ENCODE measurements around the gene RBFOX1. TPM values are rescaled to one million over a fixed set of nuclear protein-coding genes. Genes with fewer than 3 reads are reported as not detected.

RBFOX1 gene
- total RNA-seq, 2 donors from 2014 or later, result 46.5 to 58.1 TPM

DNA sequence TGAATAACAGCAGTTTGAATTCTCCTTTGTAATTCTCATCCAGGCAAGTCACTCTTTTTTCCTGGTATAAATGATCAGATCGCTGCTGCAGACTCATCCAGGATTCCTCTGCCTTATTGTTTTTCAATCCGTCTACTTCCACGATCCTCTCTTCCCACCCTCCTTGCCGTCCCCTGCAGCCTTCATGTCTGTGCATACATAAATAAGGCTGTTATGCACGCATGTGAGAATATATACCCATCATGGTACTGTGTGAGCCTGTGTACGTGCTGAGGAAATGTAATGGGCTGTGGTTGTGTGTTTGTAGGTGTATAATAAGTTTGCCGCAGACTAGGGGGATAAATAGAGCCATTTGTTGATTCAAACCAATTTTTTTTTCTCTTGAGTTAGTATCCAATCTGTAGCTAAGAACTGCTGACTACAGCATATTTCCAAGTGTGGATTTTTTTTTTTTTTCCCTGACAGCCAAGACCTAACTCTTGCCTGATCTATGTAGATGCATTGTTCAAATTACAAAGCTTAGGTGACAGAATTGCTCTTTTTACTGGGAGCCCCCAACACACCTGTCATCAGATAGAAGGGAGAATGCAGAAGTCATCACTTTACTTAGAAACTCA is 62.2 kb downstream of the RBFOX1 start:
- ATAC-seq, result no peak
- intact Hi-C loops (cut with DNase I), result no loop called here
- no peak for DNase-seq

DNA sequence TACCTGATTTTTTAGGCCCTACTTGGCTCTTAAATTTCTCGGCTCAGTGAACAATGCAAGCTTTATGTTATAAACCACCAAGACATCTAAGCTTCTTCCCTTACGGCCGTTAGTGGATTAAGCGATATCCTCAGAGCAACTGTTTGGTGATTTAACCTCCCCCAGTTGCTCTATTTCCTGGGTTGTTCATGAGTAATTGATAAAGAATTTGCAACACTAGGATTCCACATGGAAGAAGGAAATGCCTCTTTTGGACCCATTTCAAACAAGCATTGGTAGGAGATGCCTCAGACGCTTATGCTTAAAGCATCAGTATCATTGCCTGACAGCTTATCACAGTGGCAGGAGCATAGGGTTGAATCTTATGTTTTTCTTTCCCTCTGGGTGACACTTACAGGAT is 65.3 kb downstream of the RBFOX1 start:
- ATAC-seq (peak in 1 of 2 donors; percentile 67), DNase-seq (no peak)
- intact Hi-C loops (cut with DNase I), result no loop called here

DNA sequence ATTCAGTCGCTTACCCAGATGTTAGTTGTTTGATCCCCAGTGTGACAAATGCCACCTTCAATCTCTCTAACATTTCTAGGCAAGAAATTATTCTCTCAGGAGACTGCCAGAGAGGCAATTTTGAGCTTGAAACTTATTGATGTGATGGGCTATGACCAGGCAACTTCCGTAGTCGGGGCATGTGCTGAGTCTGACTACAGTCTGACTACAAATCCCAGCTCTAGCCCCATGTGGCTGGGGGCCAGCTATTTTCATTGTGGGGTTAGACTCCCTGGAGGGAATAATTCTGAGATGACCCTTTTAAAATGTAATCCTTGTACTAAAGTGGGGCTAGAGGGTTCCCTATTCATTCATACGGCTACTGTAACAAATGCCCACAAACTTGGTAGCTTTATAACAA is 65.9 kb downstream of the RBFOX1 start:
- no peak for ATAC-seq
- intact Hi-C loops (cut with DNase I), result no loop called here
- DNase-seq, result no peak

DNA sequence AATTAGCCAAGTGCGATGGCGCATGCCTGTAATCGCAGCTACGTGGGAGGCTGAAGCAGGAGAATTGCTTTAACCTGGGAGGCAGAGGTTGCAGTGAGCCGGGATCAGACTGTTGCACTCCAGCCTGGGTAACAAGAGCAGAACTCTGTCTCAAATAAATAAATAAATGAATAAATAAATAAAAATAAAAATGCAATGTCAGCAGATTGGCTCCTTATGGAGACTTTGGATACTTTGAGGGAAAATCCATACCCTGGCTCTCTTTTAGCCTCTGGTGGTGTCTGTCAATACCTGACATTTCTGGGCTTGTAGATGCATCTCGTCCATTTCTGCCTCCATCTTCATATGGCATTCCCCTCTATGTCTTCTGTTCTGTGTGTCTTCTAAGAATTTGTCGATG is 66.7 kb downstream of the RBFOX1 start:
- ATAC-seq, result no peak
- DNase-seq, result no peak
- intact Hi-C loops (cut with DNase I), result no loop called here

DNA sequence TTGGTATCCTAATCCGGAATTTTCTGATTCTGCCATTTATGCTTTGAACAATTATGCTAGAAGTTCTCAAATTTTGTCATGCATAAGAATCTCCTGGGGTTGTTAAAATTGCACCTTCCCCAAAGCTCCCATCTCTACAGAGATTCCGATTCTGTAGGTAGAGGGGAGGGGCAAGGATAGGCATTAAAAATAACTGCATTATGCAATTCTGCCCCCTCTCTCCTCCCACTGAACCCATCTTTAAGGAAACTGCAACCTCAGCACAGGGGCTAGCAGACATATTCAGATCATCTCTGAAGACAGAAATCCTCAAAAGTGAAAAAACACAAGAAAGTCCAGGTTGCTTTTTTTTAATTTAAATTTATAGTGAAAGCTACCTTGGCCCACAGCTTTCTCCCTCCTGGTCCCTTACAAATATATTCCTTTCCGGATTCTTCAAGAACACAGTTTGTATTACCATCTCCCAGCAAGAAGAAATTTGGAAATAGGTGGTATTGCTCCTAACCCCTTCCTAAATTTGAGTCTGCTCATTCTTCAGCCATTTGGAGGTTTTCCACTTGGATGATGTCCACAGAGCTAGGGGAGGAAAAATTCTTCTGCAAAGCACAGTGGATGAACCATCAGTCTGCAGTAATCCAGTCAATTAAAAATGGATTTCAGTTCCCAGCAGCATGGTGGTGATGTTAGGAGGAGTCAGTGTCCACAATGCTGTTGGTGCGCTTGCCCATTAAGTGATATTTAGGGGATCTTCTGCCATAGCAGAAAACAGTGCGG is 67.7 kb downstream of the RBFOX1 start:
- ATAC-seq (no peak), DNase-seq (no peak)
- intact Hi-C loops (cut with DNase I), result no loop called here

DNA sequence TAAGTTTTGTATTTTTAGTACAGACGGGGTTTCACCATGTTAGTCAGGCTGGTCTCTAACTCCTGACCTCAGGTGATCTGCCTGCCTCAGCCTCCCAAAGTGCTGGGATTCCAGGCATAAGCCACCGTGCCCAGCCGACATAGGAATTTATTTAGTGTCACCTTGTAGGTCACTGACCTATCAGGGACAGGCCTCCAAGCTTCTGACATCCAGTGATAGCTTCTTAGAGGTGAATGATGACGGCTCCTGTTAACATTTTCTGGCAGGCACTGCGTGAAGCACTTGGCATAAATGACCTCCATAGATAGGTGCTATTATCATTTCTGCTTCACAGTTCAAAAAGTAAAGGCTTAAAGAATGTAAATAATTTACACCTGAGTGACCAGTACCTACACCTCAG is 71.6 kb downstream of the RBFOX1 start:
- peak in 1 of 2 donors; percentile 33 for ATAC-seq
- intact Hi-C loops (cut with DNase I), result no loop called here

DNA sequence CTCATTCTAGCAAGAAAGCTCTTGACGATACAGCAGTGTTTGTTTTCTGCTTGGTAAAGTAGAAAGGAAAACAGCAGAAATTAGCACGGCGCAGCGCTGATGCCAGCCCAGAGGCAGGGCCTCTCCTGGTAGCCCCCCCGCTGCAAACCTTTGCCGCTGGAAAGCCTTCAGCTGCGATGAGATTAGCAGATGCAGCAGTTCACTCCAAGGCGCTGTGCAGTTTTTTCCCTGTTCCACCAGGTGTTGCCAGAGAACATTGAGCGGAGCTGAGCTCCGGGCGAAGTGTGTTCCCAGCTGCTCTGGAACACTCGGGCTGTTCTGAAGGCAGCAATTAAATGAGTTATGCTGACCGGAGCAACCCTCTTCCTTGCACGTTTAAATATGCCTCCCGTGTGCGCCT is 72.5 kb downstream of the RBFOX1 start:
- peak; percentile 89 to 95 for ATAC-seq
- intact Hi-C loops (cut with DNase I), result no loop called here
- peak; percentile 36 for DNase-seq

More for the DNA sequence above, 71.6 kb downstream of the RBFOX1 start:
- DNase-seq, result no peak

DNA sequence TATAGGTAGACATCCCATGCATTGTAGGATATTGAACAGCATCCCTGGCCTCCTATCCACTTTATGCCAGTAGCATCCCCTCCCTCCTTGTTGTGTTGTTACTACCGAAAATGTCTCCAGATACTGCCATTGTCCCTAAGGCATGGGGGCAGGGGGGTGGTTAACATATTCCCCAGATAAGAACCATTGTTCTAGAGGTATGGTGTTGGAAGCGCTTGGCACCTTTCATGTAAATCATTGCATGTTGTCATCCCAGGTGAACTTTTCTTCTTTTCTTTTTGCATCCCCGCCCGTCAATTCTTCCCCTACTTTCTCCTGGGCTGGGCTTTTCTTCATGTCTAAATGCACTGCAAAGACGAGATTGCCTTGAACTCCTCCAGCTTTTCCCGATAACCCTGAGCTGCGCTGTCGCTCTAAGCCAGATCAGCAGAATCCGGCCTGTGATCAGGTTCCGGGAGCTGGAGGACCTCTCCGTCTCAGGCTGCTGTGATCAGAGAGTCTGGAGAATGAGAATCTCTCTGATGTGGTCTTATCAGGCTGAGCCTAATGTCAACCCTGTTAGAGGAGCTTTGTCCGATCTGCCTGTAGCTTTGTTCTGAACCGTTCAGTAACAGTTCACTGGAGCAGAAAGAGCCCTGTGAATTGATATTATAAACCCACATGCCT is 76.2 kb downstream of the RBFOX1 start:
- ATAC-seq (no peak), DNase-seq (no peak)
- intact Hi-C loops (cut with DNase I), result no loop called here

DNA sequence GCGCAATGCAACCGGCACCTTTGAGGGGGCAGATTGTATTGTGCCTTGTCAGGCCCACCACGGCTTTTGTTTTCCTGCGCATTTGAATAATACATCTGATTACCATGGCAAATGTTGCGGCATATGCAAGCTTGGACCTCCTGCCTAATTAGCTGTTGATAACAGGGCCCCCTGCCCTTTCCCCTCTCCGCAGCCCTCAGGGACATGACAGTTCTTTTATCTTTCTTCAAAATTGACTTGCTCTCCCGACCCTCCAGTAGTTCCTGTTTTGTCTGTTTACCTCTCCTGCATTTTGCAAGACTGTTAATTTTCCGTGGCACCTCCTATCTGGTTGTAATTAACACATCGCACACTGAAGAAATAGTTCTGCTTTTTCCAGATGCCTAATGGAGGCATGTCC is 86.8 kb downstream of the RBFOX1 start:
- DNase-seq (no peak), ATAC-seq (no peak)
- intact Hi-C loops (cut with DNase I), result no loop called here

DNA sequence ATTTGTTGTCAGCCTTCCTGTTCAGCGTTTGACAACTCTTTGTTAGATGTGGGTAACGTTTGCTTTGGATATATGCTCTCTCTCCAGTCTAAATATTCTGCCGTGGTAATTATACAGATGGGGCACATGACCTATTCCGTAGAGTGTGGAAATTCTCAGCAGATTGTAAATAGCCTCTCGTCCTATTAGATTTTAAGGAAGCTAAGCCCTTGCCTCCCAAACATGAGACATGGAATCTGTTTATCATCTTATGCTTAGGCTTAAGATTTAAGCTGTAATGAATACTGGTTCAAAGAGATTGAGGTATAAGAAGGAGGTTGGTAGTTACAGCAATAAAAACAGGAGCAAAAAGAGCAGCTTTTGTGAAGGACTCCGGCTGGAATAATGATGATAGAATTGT is 87.4 kb downstream of the RBFOX1 start:
- intact Hi-C loops (cut with DNase I), result no loop called here
- ATAC-seq, result no peak
- DNase-seq, result no peak

DNA sequence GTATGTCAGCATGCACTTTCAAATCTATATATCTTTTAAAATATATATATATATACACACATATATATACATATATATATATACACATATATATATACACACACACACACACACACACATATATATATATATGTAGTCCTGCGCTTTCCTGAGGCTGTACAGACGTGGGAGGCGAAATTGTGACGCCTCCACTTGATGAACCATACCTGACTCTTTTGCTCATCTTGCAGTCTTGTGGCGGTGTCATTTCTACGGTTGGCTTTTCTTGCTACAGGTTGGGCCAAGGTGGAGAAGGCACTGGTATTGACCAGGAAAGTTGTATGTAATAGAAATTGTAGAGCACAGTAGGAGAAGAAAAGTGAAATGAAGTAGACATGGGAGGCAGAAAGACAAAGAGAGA is 88.2 kb downstream of the RBFOX1 start:
- no peak for ATAC-seq
- DNase-seq, result no peak
- intact Hi-C loops (cut with DNase I), result no loop called here

DNA sequence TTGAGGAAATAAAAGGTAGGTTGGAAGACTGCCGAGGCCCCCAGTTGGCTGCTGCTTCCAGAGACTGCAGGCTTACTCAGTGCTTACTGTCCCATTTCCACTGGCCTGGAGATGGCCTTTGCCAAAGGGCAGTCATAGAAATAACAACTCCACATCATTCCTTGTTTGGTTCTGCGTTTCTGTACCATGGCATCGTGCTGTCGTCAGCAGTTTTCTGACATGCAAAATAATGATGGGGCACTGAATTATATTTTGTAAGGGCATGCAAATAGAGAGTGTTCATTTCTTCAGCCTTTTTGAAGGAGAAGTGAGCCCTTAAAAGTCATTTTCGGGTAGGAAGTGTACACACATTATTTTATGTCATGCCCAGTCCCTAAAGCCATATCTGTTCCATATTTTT is 88.9 kb downstream of the RBFOX1 start:
- intact Hi-C loops (cut with DNase I), result no loop called here
- ATAC-seq, result no peak
- no peak for DNase-seq

DNA sequence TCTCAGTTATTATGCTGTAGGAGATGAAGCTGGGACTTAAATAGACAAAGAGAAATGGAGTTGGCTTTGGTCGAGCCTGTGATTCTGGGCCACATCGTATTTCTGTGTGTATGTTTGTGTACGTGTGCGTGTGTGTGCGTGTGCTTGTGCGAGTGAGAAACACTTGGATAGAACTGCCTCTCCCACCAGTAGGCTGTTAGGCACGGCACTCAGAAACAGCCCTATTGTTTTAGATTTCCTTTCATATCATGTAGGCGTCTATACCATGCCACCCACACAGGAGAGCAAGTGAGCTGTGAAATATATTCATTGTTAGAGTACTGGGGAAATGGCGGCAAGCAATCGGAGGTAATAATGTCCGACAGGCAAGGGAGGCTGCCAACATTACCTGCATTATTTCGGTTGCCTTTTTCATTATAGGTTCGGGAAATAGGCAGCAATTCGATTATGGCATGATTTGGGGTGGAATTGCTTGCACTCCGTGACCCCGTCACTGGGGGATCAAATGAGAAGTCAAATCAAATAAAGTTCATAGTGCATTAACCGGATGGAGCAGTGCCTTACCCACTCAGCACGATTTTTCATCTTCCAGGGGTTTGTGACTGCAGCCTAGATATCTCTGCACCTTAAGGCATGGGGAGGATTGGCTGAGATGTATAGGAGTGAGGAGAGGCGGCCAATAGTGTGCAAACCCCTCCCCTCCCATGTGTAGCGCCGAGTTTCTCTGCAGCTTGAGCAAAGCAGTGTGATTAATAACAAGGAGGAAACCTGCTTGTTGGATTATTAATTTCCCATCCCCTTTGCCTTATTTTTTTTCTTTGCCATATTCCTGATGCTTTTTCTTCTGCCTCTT is 89.6 kb downstream of the RBFOX1 start:
- intact Hi-C loops (cut with DNase I), result no loop called here
- ATAC-seq, result no peak
- no peak for DNase-seq

DNA sequence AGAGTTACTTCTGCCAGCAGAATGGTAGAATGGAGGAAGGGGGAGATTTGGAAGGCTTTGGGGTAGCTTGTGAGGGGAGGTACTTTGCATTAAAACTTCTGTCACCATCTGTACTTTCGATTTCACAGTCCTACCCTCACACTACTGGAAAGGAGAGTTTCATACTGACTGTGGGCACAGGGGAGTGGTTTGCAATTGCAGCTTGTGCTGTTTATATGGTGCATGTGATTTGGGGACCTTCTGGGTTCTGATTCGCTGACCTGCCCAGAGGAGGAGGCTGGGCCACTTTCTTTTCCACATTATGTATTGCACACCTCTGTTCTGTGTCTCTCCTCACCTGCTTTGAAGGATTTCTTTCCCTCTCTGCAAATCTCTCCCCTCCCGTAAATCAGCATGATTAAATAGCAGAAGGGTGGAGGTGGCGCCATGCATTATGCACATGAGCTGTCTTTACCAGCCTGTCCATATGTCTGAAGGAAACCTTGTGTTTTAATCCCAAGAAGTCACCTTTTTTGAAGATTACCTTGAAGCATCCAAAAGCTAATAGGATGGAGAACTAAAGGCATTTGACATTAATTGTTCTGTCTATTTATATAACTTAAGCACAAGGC is 90.9 kb downstream of the RBFOX1 start:
- ATAC-seq (no peak), DNase-seq (no peak)
- intact Hi-C loops (cut with DNase I), result no loop called here

DNA sequence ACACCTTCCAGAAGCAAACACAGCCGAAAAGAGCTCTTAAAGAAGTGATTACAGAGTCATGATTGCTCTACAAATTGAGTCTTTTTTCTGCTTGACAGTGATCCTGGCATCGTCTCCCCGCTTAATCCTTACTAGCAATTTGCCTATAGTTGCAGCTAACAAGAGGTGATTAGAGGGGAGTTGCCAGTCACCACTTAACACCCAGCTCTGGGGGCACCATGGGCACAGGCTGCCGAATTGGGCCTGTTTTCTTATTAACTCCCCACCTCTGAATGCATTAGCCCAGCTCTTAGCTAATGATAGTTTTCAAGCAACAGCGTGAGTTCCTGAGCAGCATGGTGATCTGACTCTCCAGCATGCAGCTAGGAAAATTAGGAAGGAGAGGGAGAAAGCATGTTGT is 93.5 kb downstream of the RBFOX1 start:
- intact Hi-C loops (cut with DNase I), result no loop called here
- ATAC-seq, result no peak
- DNase-seq, result no peak

DNA sequence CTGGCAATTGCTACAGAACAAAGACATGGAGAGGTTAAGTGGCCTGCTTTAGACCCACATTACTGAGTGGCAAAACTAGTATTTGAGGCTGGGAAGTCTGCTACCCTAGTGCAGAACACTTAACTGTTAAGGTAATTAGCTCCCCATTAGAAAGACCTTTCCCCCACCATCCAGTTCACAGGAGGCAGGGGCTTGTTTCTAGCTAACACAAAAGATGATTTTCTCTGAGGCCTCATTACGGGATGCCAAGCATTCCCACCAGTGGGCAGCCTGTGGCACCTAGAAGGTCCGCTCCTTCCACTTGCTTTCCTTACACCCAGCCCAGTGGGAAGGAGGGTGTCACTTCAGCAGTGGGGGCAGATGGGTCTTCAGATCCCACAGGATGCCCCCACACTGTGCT is 99.1 kb downstream of the RBFOX1 start:
- no peak for ATAC-seq

DNA sequence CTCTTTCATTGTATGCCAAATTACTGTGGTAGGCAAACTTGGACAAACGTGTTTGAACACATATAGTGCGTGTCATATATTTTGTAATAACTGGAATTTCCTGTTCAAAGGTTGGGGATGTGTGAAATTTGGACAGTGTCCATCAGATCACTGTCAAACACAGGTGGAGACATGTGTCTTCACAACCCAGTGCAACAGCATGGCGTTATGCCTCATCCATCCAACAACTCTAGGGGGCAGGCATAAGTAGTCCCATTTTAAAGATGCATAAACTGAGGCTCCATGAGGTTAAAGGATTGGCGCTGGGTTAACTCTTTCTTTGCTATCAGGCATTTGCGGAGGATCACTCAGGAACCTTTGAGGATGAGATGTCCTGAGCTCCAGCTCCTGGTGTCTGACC is 103.7 kb downstream of the RBFOX1 start:
- no peak for ATAC-seq

More for the DNA sequence above, 99.1 kb downstream of the RBFOX1 start:
- intact Hi-C loops (cut with DNase I), result no loop called here
- DNase-seq, result no peak

DNA sequence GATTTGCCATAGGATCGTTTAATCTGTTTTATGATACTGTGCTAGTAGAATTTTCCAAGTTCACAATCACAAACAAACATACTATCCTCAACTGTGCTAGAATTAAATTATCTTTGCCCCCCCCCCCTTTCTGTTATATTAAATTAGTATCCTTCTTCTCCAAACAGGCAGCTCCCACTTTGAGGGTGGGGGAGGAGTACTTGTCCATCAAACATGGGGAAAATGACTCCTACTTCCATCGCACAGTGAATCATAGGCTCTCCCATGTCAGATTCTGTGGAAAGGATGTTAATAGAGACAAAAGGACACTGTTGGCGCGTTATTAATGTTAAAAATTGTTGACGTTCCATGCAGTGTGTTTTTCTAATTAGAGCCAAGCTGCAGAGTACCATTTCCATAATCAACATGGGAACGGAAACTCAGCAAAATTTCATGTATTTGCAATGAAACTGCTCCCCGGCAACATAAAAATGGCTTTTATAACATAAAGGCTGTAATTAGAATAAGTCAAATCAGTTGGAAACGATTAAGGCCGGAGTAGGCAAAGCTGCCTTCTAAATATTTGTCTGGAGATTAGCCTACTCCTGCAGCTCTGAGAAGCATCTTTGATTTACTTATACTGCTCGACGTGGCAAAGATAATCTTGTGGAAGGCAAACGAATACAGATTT is 104.6 kb downstream of the RBFOX1 start:
- ATAC-seq (no peak), DNase-seq (no peak)
- intact Hi-C loops (cut with DNase I), result no loop called here

More for the DNA sequence above, 103.7 kb downstream of the RBFOX1 start:
- intact Hi-C loops (cut with DNase I), result no loop called here
- no peak for DNase-seq

DNA sequence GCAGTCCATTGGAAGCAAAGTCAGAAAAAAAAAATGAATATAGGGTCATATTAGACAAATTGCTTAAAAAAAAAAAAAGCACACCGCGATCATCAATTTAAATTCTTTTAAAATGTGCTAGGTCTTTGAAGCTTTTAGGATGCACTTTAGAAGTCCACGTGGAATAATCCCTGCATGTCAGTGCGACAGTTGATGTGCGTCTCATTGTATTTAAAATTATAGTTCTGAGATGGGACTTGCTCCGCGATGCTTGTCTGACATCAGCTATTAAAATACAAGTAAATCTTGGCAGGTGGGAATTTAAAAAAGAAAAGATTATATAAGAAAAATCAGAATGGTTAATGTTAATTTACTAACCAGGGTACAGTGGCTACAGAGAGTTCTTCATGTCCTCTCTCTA is 105.2 kb downstream of the RBFOX1 start:
- ATAC-seq (no peak), DNase-seq (no peak)
- intact Hi-C loops (cut with DNase I), result no loop called here
